ENCODE data around the gene TUBG1. TPM values are rescaled to one million over a fixed set of nuclear protein-coding genes. Genes with fewer than 3 reads are reported as not detected.
A peak's percentile ranks its signal among the peaks of the same experiment; 100 is the strongest.

TUBG1 gene
- total and polyA plus RNA-seq, 9 of the 15 experiments (the other 6 are each of a cell fraction or from before 2014, with no cell fraction given) = 33.1 to 147 (median 66.0) TPM

GRCh38 chr17:42566215-42566882 lies 43.1 kb upstream of the TUBG1 start (continued):
- TF ChIP-seq ARID3B (CRISPR knock-in tag; IDR thresholded peaks at IDR 0.05; ENCODE audit: borderline replicate concordance) (0 out of 2 replicates have a peak, but pooled peaks have one; percentile 35), C11orf30 (IDR thresholded peaks at IDR 0.05; ENCODE audit: low read depth) (no peak), TBL1XR1 (IDR thresholded peaks at IDR 0.05; ENCODE audit: low read length in 2 of 2) (no peak), CHD1 (IDR thresholded peaks at IDR 0.05; ENCODE audit: low read length) (no peak), BDP1 (IDR thresholded peaks at IDR 0.05; ENCODE audit: insufficient read depth, insufficient read length) (no peak), ZSCAN32 (CRISPR knock-in tag; IDR thresholded peaks at IDR 0.05) (no peak), ZBTB33 (CRISPR knock-in tag; IDR thresholded peaks at IDR 0.05) (no peak), ZNF75A (CRISPR knock-in tag; IDR thresholded peaks at IDR 0.05) (no peak), ERF (CRISPR knock-in tag; IDR thresholded peaks at IDR 0.05) (peak; percentile 93), SRSF9 (IDR thresholded peaks at IDR 0.05; ENCODE audit: borderline replicate concordance, low read depth, low read length) (no peak), ZNF280A (IDR thresholded peaks at IDR 0.05; ENCODE audit: low read depth, partially characterized antibody) (no peak), KAT8 (IDR thresholded peaks at IDR 0.05; ENCODE audit: low read depth) (peak; percentile 86), YY1 (IDR thresholded peaks at IDR 0.05; ENCODE audit: borderline replicate concordance in 1 of 3, control insufficient read depth in 1 of 3, extremely low read depth in 1 of 3, insufficient read depth in 3 of 3, insufficient read length in 1 of 3, insufficient replicate concordance in 2 of 3, low read depth in 1 of 3, low read length in 2 of 3) (peak; percentile 68 to 95 (median 85)), ATF3 (IDR thresholded peaks at IDR 0.05) (no peak), ATF3 (CRISPR knock-in tag; conservative IDR thresholded peaks at IDR 0.05) (no peak), TEAD2 (tag; IDR thresholded peaks at IDR 0.05) (no peak), SP1 (CRISPR knock-in tag; IDR thresholded peaks at IDR 0.05) (no peak), POU5F1 (IDR thresholded peaks at IDR 0.05; ENCODE audit: borderline replicate concordance, low read depth, low read length, partially characterized antibody) (no peak)
